ENCODE results near the gene PPP1R14C.

GRCh38 chr6:150282806-150283205 lies 140.0 kb downstream of the PPP1R14C start:
- TF ChIP-seq CTCF (IDR thresholded peaks at IDR 0.05; ENCODE audit: low read depth, low read length) (no peak), EZH2phosphoT487 (IDR thresholded peaks at IDR 0.05; ENCODE audit: low read depth) (no peak)

All from OCI-LY3 (cell line).